Hepatocyte (in vitro differentiated cells): ENCODE results near the gene RGS19. TPM values are rescaled to one million over a fixed set of nuclear protein-coding genes. Genes with fewer than 3 reads are reported as not detected.
"Not testable (repeated sequence)": the region's sequence is repeated elsewhere in the genome, so short reads cannot be mapped to it uniquely, and the experiment has no call there.

Source experiments
- DNase-seq: peaks from one replicate; pipeline ENCODE4 v3.0.0-alpha.2; 2016; ENCODE audit warnings: low spot score
- H2AFZ ChIP-seq: fragments of 200-600 bp; sonication (generic); 2 replicates; pipeline ENCODE4 v1.6.0; 2016; ENCODE audit warnings: antibody characterized with exemption, mild to moderate bottlenecking
- H3K27ac ChIP-seq: fragments of 200-600 bp; sonication (generic); 2 replicates; pipeline ENCODE4 v1.5.1; 2016; ENCODE audit warnings: mild to moderate bottlenecking
- H3K27me3 ChIP-seq: fragments of 200-600 bp; sonication (generic); 2 replicates; pipeline ENCODE4 v1.6.1; 2016
- H3K36me3 ChIP-seq: fragments of 200-600 bp; sonication (generic); replicated peaks from 2 replicates; pipeline ENCODE4 v1.5.1; 2016; ENCODE audit warnings: low read depth; ENCODE audit not compliant: insufficient read depth
- H3K4me1 ChIP-seq: fragments of 200-600 bp; sonication (generic); 2 replicates; pipeline ENCODE4 v1.5.1; 2016; ENCODE audit warnings: mild to moderate bottlenecking, moderate library complexity; ENCODE audit not compliant: insufficient read depth
- H3K4me2 ChIP-seq: fragments of 200-600 bp; sonication (generic); 2 replicates; pipeline ENCODE4 v1.6.0; 2016
- H3K4me3 ChIP-seq: fragments of 200-600 bp; sonication (generic); 2 replicates; pipeline ENCODE4 v1.5.1; 2016; ENCODE audit warnings: mild to moderate bottlenecking
- H3K79me2 ChIP-seq: fragments of 200-600 bp; sonication (generic); 2 replicates; pipeline ENCODE4 v1.6.0; 2017; ENCODE audit warnings: mild to moderate bottlenecking
- H3K9me2 ChIP-seq: fragments of 200-600 bp; sonication (generic); replicated peaks from 2 replicates; pipeline ENCODE4 v1.6.0; 2017; ENCODE audit warnings: mild to moderate bottlenecking; ENCODE audit not compliant: insufficient read depth
- H3K9me3 ChIP-seq: fragments of 200-600 bp; sonication (generic); 2 replicates; pipeline ENCODE4 v1.5.1; 2016; ENCODE audit warnings: low read depth, mild to moderate bottlenecking
- H4K20me1 ChIP-seq: fragments of 200-600 bp; sonication (generic); 2 replicates; pipeline ENCODE4 v1.6.0; 2016; ENCODE audit warnings: mild to moderate bottlenecking; ENCODE audit not compliant: insufficient read depth, poor library complexity, severe bottlenecking
- EZH2 ChIP-seq: fragments of 200-600 bp; sonication (generic); IDR thresholded peaks from 2 replicates; pipeline ENCODE4 v1.6.1; 2016; ENCODE audit warnings: antibody characterized with exemption, mild to moderate bottlenecking, borderline replicate concordance
- EZH2phosphoT487 ChIP-seq: fragments of 200-600 bp; sonication (generic); IDR thresholded peaks from one replicate; pipeline ENCODE4 v1.6.1; 2018; ENCODE audit warnings: antibody characterized with exemption, mild to moderate bottlenecking, low read depth, moderate library complexity; ENCODE audit not compliant: unreplicated experiment, severe bottlenecking
- WGBS: methylation state at CpG from one replicate; pipeline ENCODE4 v1.1.6; 2016; ENCODE audit warnings: low lambda C conversion rate; ENCODE audit errors: missing lambda C conversion rate; 5-methylcytosine and 5-hydroxymethylcytosine counted together
- polyA plus RNA-seq: library from polyadenylated mRNA; unstranded; fragments of >200 nt; fragmentation: Nextera tagmentation; extraction: Ambion mirVana; gene quantifications from 2 replicates; pipeline ENCODE4 v1.2.1, GENCODE V29; 2016
- total RNA-seq: library from RNA; depleted of rRNA; stranded (reverse); fragments of >200 nt; gene quantifications from 2 replicates; pipeline ENCODE4 v1.2.3, GENCODE V29; 2014
- TF ChIP-seq, protein P1 (sequence below): fragments of 200-600 bp; sonication (generic); IDR thresholded peaks from 2 replicates; pipeline ENCODE4 v1.5.1; 2016; ENCODE audit warnings: antibody characterized with exemption, mild to moderate bottlenecking; ENCODE audit not compliant: poor library complexity

RGS19 gene, protein sequence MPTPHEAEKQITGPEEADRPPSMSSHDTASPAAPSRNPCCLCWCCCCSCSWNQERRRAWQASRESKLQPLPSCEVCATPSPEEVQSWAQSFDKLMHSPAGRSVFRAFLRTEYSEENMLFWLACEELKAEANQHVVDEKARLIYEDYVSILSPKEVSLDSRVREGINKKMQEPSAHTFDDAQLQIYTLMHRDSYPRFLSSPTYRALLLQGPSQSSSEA
- total RNA-seq (8.1 and 8.8 TPM in 2 replicates), polyA plus RNA-seq (10.9 and 13.5 TPM in 2 replicates)

DNA sequence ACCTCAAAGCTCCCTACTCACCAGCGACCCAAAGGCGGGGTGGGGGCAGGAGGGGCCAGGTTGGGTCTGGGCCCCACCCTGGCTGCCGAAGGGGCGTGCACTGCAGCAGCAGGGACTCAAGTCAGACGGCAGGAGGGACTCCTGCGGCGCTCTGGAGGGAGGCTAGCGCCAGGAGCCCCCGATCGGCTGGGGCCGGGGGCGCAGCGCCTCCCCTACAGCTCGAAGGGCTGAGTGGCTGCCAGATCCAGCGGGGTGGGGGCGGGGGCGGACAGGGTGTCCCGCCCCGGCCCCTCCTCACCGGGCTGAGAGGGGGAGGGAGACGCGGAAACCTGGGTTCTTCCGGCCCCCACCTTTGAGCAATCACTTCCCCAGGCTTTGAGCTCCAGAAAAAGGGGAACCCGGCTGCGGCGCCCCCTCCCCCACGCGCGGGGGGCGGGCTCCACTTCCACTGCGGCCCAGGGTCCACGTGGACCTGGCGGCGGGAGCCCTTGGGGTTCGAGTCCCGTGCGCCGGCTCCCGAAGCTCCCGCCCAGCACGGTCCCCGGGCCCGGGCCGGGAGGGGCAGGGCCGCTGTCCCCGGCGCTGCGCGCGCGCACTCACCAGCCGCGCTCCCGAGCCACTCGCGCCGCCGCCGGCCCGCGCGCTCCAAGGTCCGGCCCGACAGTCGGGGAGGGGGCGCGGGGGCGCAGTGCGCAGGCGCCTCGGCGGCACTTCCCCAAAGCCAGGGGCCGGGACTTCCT is at the start of gene RGS19:
TSS of gene RGS19 (minus strand) at position 246 of the 740 bp plus-strand sequence. CDS start 2,632 bp downstream, outside the sequence.
- no peaks in the 10 kb centered on the region for H3K9me3 ChIP-seq
- peak within 1 kb of the TSS; percentile 45 for H3K27ac ChIP-seq
- TF ChIP-seq EZH2 (no peak), EZH2phosphoT487 (no peak)
- TF ChIP-seq, protein P1, sequence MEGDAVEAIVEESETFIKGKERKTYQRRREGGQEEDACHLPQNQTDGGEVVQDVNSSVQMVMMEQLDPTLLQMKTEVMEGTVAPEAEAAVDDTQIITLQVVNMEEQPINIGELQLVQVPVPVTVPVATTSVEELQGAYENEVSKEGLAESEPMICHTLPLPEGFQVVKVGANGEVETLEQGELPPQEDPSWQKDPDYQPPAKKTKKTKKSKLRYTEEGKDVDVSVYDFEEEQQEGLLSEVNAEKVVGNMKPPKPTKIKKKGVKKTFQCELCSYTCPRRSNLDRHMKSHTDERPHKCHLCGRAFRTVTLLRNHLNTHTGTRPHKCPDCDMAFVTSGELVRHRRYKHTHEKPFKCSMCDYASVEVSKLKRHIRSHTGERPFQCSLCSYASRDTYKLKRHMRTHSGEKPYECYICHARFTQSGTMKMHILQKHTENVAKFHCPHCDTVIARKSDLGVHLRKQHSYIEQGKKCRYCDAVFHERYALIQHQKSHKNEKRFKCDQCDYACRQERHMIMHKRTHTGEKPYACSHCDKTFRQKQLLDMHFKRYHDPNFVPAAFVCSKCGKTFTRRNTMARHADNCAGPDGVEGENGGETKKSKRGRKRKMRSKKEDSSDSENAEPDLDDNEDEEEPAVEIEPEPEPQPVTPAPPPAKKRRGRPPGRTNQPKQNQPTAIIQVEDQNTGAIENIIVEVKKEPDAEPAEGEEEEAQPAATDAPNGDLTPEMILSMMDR: no peak
- WGBS: 1% methylated on average over 15 of the region's 73 CpGs
- no peaks in the 10 kb centered on the region for H3K79me2 ChIP-seq
- peak within 1 kb of the TSS; percentile 98 for H3K4me2 ChIP-seq
- no peaks in the 10 kb centered on the region for H4K20me1 ChIP-seq
- peak; percentile 89 for DNase-seq
- H3K9me2 ChIP-seq: no peaks in the 10 kb centered on the region
- H3K4me3 ChIP-seq: peak within 1 kb of the TSS; percentile 85
- peaks cover 15% of the 10 kb centered on the region for H3K4me1 ChIP-seq
- H2AFZ ChIP-seq: peak within 1 kb of the TSS; percentile 83
- peaks cover 19% of the 10 kb centered on the region for H3K27me3 ChIP-seq
- no peaks in the 10 kb centered on the region for H3K36me3 ChIP-seq

DNA sequence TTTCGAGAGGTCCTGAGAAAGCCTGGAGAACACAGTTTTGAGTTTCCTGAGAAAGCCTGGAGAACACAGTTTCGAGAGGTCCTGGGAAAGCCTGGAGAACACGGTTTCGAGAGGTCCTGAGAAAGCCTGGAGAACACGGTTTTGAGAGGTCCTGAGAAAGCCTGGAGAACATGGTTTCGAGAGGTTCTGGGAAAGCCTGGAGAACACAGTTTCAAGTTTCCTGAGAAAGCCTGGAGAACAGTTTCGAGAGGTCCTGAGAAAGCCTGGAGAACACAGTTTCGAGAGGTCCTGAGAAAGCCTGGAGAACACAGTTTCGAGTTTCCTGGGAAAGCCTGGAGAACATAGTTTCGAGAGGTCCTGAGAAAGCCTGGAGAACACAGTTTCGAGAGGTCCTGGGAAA is 44.2 kb upstream of the RGS19 start:
- not testable (repeated sequence) for H3K4me3 ChIP-seq, H3K9me2 ChIP-seq, H3K9me3 ChIP-seq, DNase-seq, H3K4me1 ChIP-seq, H3K4me2 ChIP-seq, H3K27ac ChIP-seq, H3K36me3 ChIP-seq, H2AFZ ChIP-seq, H3K79me2 ChIP-seq, H4K20me1 ChIP-seq
- peaks cover 20% of the 10 kb centered on the region for H3K27me3 ChIP-seq
- 88% methylated on average over 11 of the region's 11 CpGs for WGBS

GRCh38 chr20:64122927-64123326 is 43.6 kb upstream of the RGS19 start:
- 91% methylated on average over 11 of the region's 11 CpGs for WGBS
- peaks cover 19% of the 10 kb centered on the region for H3K27me3 ChIP-seq
- not testable (repeated sequence) for H3K9me2 ChIP-seq, H3K4me2 ChIP-seq, H4K20me1 ChIP-seq, H3K9me3 ChIP-seq, H3K4me1 ChIP-seq, H3K4me3 ChIP-seq, H3K79me2 ChIP-seq, H3K27ac ChIP-seq, H2AFZ ChIP-seq, DNase-seq, H3K36me3 ChIP-seq

- no peaks in the 10 kb centered on the region for H4K20me1 ChIP-seq
- H3K27ac ChIP-seq: no peak overlapping the region
- DNase-seq: no peak
- H3K4me1 ChIP-seq: peaks cover 4% of the 10 kb centered on the region
- no peak overlapping the region for H3K4me3 ChIP-seq
- H3K4me2 ChIP-seq: no peak overlapping the region
- no peaks in the 10 kb centered on the region for H3K79me2 ChIP-seq
- H3K36me3 ChIP-seq: no peaks in the 10 kb centered on the region
- WGBS: 87% methylated on average over 12 of the region's 12 CpGs
- H3K9me3 ChIP-seq: no peaks in the 10 kb centered on the region
- H3K9me2 ChIP-seq: no peaks in the 10 kb centered on the region
- peaks cover 17% of the 10 kb centered on the region for H3K27me3 ChIP-seq
- no peak overlapping the region for H2AFZ ChIP-seq
- TF ChIP-seq EZH2phosphoT487: no peak
- TF ChIP-seq, protein P1: no peak
- TF ChIP-seq EZH2: no peak
These were observed 42.3 kb upstream of the RGS19 start for GRCh38 chr20:64121586-64121985.
